ENCODE data around the gene RMC1. TPM values are rescaled to one million over a fixed set of nuclear protein-coding genes. Genes with fewer than 3 reads are reported as not detected.
"Not testable (repeated sequence)": the region's sequence is repeated elsewhere in the genome, so short reads cannot be mapped to it uniquely, and the experiment has no call there.

Gene RMC1
- total and polyA plus RNA-seq, 5 experiments from 2014 or later = 24.6 to 48.5 (median 28.3) TPM

DNA sequence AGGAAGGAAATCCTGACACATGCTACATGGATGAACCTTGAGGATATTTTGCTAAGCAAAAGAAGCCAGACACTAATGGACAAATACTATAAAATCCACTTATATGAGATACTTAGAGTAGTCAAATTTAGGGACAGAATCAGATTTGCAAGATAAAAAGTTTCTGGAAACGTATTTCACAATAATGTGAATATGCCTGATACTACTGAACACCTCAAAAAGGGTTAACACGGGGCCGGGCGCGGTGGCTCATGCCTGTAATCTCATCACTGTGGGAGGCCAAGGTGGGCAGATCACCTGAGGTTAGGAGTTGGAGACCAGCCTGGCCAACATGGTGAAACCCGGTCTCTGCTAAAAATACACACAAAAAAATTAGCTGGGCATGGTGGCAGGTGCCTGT is 1.7 kb upstream of the RMC1 start:
- no peaks in the 10 kb centered on the region for H3K27me3 Mint-ChIP-seq
- H3K9me3 Mint-ChIP-seq = no peaks in the 10 kb centered on the region
- POLR2A ChIA-PET = interaction anchor here (0.7 to 1.3 kb wide), 2 partner anchors 47 to 84 kb away, joined by 3 to 6 read pairs; no protein-coding TSS in a partner anchor
- DNase-seq (no peak), ATAC-seq (no peak)
- H3K4me1 Mint-ChIP-seq = peaks cover 18 to 75% (median 38%) of the 10 kb centered on the region in 4 donors
- peak overlapping the region in 5 of 10 donors; percentile 30 to 97 (median 41) for H3K4me3 Mint-ChIP-seq
- H3K27ac Mint-ChIP-seq = peak overlapping the region in 5 of 10 donors; percentile 35 to 95 (median 52)
- H3K36me3 Mint-ChIP-seq = peaks cover 0 to 11% (median 0%) of the 10 kb centered on the region in 3 donors

DNA sequence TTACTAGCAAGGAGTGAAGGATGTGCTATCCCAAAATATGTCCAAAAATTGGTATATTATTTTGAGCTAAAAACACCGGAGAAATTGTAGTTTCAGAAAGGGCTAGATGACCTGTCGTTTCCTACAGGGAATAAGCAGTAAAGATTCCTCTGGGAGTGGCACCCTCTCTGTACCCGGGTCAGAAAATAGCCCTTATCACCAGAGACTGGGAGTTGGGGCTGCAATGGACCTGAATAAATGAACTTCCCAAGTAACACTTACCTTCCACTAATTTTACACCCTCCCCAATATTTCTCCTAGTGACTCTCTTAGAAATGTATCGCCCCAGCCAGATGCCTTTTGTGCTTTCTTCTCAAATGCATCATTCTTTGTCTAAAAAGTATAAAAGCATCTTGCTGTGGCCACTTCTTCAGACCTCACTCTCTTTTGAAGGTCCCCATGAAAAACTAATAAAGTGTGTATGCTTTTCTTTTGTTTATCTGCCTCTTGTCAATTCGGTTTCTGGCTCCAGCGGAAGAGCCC is 734 bp upstream of the RMC1 start:
- Mint-ChIP-seq H3K27ac (peak overlapping the region; percentile 90 to 96 (median 93)), H3K36me3 (peaks cover 0 to 19% (median 0%) of the 10 kb centered on the region in 3 donors), H3K4me3 (peak overlapping the region; percentile 80 to 97 (median 90)), H3K4me1 (peaks cover 23 to 77% (median 46%) of the 10 kb centered on the region in 4 donors), H3K9me3 (no peaks in the 10 kb centered on the region), H3K27me3 (no peaks in the 10 kb centered on the region)
- POLR2A ChIA-PET = interaction anchor here (0.7 to 1.8 kb wide), 7 partner anchors 13 to 83 kb away, joined by 3 to 9 read pairs (median 6); partner anchors contain the start of genes NPC1 and RIOK3
- ATAC-seq = no peak
- no peak for DNase-seq

DNA sequence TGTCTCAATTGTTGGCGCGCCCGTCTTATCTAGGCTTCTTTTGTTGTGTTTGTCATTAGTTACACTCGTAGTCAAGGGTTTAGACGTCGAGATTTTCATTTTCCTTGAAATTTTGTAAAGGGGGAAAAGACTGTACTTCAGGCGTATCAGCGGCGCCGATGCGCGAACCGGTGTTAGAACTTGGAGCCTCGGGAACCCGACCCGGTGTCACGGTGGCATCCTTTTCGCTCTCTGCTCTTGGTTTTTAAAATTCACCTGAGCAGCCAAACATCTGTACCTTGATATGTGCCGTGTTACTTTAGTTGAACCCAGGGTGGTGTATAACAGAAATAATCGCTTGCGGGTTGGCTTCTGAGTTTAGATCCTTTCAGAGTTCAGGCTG is 643 bp downstream of the RMC1 start:
- DNase-seq (peak in 3 of 10 donors; percentile 9 to 29 (median 26)), ATAC-seq (no peak)
- Mint-ChIP-seq H3K9me3 (no peaks in the 10 kb centered on the region), H3K27ac (peak overlapping the region; percentile 91 to 95 (median 94)), H3K36me3 (peaks cover 0 to 33% (median 10%) of the 10 kb centered on the region in 3 donors), H3K4me3 (peak overlapping the region; percentile 91 to 97 (median 95)), H3K4me1 (peaks cover 27 to 73% (median 54%) of the 10 kb centered on the region in 4 donors), H3K27me3 (no peaks in the 10 kb centered on the region)
- POLR2A ChIA-PET = interaction anchor here (0.6 to 1.8 kb wide), 4 partner anchors 11 to 82 kb away, joined by 3 to 7 read pairs (median 4); partner anchors contain the start of gene NPC1

DNA sequence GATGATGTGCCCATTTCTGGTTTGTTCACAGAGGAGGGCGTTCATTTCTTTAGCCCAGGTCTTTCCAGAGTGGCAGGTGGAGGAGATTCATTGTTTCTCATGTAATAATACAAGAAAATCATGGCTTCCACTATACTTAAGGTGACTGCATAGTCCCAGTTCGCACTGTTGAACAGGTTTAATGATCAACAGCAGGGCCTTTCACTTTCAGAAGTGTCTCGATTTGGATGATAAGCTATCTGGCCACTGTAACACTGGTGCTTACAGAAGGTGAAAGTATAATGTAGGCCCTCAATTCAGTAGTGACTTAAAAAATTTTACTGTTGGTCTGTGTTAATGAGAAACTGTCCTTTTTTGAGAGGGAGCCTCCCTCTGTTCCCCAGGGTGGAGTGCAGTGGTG is 1.4 kb downstream of the RMC1 start:
- Mint-ChIP-seq H3K9me3 (no peaks in the 10 kb centered on the region), H3K27me3 (no peaks in the 10 kb centered on the region), H3K27ac (peak overlapping the region in 9 of 10 donors; percentile 75 to 95 (median 94)), H3K4me3 (peak overlapping the region; percentile 91 to 97 (median 95)), H3K4me1 (peaks cover 24 to 66% (median 52%) of the 10 kb centered on the region in 4 donors), H3K36me3 (peaks cover 0 to 36% (median 10%) of the 10 kb centered on the region in 3 donors)
- POLR2A ChIA-PET = no interaction called here
- no peak for ATAC-seq
- no peak for DNase-seq

DNA sequence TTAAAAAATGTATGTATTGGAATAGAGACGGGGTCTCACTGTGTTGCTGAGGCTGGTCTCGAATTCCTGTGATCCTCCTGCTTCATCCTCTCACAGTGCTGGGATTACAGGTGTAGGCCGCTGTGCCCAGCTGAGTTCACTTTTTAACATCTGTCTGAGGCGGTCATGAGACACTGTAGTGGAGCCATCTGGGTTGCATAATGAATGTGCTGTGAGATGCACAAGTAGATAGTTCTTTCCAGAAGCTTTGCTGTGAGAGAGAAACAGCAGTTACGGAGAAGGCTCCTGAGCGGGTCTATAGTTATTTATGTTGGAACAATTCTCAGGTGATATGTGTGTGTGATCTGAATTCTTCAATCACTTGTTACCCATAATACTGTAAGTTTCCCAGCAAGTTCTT is 3.1 kb downstream of the RMC1 start:
- POLR2A ChIA-PET = no interaction called here
- Mint-ChIP-seq H3K27ac (no peak overlapping the region), H3K36me3 (peaks cover 0 to 53% (median 20%) of the 10 kb centered on the region in 3 donors), H3K4me1 (peaks cover 24 to 63% (median 52%) of the 10 kb centered on the region in 4 donors), H3K9me3 (no peaks in the 10 kb centered on the region), H3K4me3 (peak overlapping the region in 4 of 10 donors; percentile 7 to 52 (median 30)), H3K27me3 (no peaks in the 10 kb centered on the region)
- DNase-seq (no peak), ATAC-seq (no peak)

DNA sequence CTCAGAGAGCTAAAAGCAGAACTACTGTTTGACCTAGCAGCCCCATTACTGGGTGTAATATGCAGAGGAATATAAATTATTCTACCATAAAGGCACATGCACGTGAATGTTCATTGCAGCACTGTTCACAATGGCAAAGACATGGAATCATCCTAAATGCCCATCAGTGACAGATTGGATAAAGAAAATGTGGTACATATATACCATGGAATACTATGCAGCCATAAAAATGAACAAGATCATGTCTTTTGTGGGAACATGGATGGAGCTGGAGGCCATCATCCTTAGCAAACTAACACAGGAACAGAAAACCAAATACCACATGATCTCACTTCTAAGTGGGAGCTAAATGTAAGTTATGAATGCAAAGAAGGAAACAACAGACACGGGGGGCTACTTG is 7.6 kb downstream of the RMC1 start:
- peaks cover 16 to 50% (median 34%) of the 10 kb centered on the region in 4 donors for H3K4me1 Mint-ChIP-seq
- POLR2A ChIA-PET, H3K27me3 Mint-ChIP-seq, DNase-seq, H3K4me3 Mint-ChIP-seq, H3K9me3 Mint-ChIP-seq, ATAC-seq: not testable (repeated sequence)
- H3K27ac Mint-ChIP-seq = peak overlapping the region in 2 of 10 donors; percentile 25 to 32
- peaks cover 0 to 78% (median 24%) of the 10 kb centered on the region in 3 donors for H3K36me3 Mint-ChIP-seq

DNA sequence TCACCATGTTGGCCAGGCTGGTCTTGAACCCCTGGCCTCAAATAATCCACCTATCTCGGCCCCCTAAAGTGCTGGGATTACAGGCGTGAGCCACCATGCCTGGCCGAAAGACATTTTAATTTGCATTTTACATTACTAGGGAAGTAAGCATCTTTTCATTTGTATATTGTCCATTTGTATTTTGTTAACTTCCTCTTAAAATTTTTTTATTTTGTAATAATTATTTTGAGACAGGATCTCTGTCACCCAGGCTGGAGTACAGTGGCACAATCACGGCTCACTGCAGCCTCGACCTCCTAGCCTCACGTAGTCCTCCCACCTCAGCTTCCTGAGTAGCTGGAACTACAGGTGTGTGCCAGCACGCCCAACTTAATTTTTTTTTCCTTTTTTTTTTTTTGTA is 8.9 kb downstream of the RMC1 start:
- POLR2A ChIA-PET, ATAC-seq: not testable (repeated sequence)

DNA sequence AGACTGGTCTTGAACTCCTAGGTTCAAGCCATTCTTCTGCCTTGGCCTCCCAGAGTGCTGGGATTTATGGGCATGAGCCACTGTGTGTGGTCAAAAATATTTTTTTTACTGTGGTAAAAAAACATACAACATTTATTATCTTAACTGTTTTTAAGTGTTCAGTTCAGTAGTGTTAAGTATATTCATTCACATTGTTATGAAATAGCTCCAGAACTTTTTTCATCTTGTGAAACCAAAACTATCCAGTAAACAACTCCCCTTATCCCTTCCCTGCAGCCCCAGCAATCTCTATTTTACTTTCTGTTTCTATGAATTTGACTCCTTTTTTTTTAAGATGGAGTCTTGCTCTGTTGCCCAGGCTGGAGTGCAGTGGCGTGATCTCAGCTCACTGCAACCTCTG is 9.3 kb downstream of the RMC1 start:
- H3K4me1 Mint-ChIP-seq = peaks cover 13 to 40% (median 26%) of the 10 kb centered on the region in 4 donors
- H3K36me3 Mint-ChIP-seq = peaks cover 0 to 81% (median 23%) of the 10 kb centered on the region in 3 donors
- H3K27me3 Mint-ChIP-seq = no peaks in the 10 kb centered on the region
- DNase-seq (no peak), ATAC-seq (no peak)
- H3K9me3 Mint-ChIP-seq = no peaks in the 10 kb centered on the region
- POLR2A ChIA-PET = no interaction called here
- no peak overlapping the region for H3K4me3 Mint-ChIP-seq
- H3K27ac Mint-ChIP-seq = peak overlapping the region in 9 of 10 donors; percentile 10 to 80 (median 58)

More for the DNA sequence above, 8.9 kb downstream of the RMC1 start:
- not testable (repeated sequence) for H3K9me3 Mint-ChIP-seq, H3K27me3 Mint-ChIP-seq, H3K4me3 Mint-ChIP-seq, DNase-seq
- H3K27ac Mint-ChIP-seq = peak overlapping the region in 5 of 10 donors; percentile 41 to 69 (median 59)
- peaks cover 0 to 81% (median 24%) of the 10 kb centered on the region in 3 donors for H3K36me3 Mint-ChIP-seq
- peaks cover 15 to 45% (median 29%) of the 10 kb centered on the region in 4 donors for H3K4me1 Mint-ChIP-seq

DNA sequence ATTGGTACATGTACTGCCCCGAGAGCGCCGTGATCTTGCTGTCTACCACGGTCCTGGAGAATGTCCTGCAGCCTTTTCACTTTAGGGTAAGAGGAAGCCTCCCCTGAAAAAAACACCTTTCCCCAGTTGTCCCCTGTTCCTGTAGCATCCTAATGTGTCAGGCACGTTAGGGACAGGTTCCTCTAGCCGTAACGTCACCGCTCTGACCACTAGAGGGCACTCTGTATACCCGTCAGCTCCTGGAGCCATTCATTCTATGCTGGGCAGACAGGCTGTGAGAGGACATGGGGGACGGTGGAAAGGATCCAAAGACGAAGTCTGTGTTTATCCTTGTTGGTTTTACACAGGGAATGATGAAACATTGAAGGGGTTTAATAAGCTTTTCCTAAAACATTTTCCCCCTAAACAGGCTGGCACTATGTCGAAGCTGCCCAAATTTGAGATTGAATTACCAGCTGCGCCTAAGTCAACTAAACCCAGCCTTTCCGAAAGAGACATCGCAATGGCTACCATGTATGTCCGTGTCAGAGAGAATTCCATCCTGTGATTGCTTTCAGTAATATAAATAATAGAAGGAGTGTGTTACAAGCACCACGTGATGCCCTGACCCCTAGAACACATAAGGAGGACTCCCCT is 12.7 kb downstream of the RMC1 start:
- H3K27me3 Mint-ChIP-seq = no peaks in the 10 kb centered on the region
- H3K27ac Mint-ChIP-seq = peak overlapping the region in 7 of 10 donors; percentile 2 to 84 (median 28)
- no peaks in the 10 kb centered on the region for H3K9me3 Mint-ChIP-seq
- ATAC-seq (peak; percentile 99), DNase-seq (peak; percentile 51 to 83 (median 68))
- peaks cover 0 to 82% (median 19%) of the 10 kb centered on the region in 3 donors for H3K36me3 Mint-ChIP-seq
- peaks cover 9 to 29% (median 15%) of the 10 kb centered on the region in 4 donors for H3K4me1 Mint-ChIP-seq
- H3K4me3 Mint-ChIP-seq = no peak overlapping the region
- POLR2A ChIA-PET = interaction anchor here (1.0 to 1.5 kb wide), 3 partner anchors 13 to 71 kb away, joined by 4 to 8 read pairs (median 4); partner anchors contain the start of genes NPC1 and RMC1

DNA sequence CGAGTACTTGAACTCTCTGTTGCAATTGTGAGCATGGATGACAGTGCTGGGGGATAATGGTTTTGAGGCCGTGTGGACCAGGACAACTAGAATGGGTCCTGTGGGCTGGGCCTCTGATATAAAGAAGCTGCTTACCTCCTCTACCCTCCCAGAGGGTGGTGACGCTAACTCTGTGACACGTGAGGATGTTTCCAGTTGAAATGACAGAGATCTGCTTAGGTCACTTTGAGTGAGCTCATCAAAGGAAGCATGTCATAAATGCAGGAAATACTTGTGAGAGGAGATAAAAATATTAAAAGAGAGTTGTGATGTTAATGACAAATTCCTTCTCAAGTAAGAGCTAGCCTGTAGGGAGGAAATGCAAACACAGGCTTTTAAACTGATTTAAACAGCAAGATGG is 16.4 kb downstream of the RMC1 start:
- Mint-ChIP-seq H3K36me3 (peaks cover 0 to 86% (median 36%) of the 10 kb centered on the region in 3 donors), H3K27me3 (no peaks in the 10 kb centered on the region), H3K9me3 (no peaks in the 10 kb centered on the region)

DNA sequence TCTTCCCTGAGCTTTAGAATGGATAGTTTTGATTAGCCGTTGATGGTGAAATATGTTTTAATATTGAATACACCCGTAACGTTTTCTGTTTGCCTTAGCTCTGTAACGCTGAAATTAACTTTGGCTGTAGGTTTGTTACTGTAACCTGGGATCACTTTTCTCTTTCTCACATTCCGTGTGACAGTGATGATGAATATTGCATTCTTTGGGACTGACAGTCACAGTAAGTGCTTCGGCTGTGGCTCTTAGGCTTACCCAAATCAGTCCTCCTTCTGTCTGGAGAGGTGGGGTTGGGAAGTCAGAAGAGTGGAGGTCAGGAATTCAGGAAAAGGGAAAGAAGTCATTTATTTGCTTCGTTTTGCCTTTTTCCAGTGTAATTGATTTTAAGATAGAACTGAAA is 18.0 kb downstream of the RMC1 start:
- Mint-ChIP-seq H3K4me1 (peaks cover 0 to 5% (median under 1%) of the 10 kb centered on the region in 4 donors), H3K27ac (peak overlapping the region in 2 of 10 donors; percentile 16 to 24)

More for the DNA sequence above, 16.4 kb downstream of the RMC1 start:
- peaks cover 5 to 11% (median 6%) of the 10 kb centered on the region in 4 donors for H3K4me1 Mint-ChIP-seq
- DNase-seq = no peak
- peak overlapping the region in 2 of 10 donors; percentile 31 to 44 for H3K27ac Mint-ChIP-seq
- H3K4me3 Mint-ChIP-seq = no peak overlapping the region
- ATAC-seq = no peak
- POLR2A ChIA-PET = no interaction called here

DNA sequence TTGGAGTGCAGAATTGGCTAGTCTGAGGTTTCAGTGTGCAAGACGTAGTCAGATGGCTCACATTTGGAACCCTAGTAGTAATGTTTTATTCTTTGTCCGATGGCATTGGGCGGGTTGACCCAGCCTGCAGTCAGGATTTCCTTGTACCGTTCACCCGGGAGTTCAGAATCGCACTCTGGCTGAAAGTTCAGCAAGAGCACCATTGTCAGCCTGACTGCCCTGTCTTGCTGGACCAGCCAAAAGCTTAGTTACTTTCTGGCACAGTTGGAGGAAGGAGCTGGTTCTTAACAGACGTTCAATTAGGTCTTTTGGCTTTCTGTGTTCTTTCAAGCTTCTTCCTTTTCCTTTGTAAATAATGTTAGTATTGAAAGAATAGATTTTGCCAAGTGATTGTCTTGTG is 18.6 kb downstream of the RMC1 start:
- peaks cover 0 to 93% (median 36%) of the 10 kb centered on the region in 3 donors for H3K36me3 Mint-ChIP-seq
- no peak overlapping the region for H3K4me3 Mint-ChIP-seq
- DNase-seq (no peak), ATAC-seq (no peak)
- no peaks in the 10 kb centered on the region for H3K27me3 Mint-ChIP-seq
- POLR2A ChIA-PET = no interaction called here
- H3K4me1 Mint-ChIP-seq = peaks cover 0 to 5% (median 0%) of the 10 kb centered on the region in 4 donors
- peak overlapping the region in 3 of 10 donors; percentile 16 to 65 (median 24) for H3K27ac Mint-ChIP-seq
- no peaks in the 10 kb centered on the region for H3K9me3 Mint-ChIP-seq

More for the DNA sequence above, 18.0 kb downstream of the RMC1 start:
- H3K27me3 Mint-ChIP-seq = no peaks in the 10 kb centered on the region
- peaks cover 0 to 92% (median 36%) of the 10 kb centered on the region in 3 donors for H3K36me3 Mint-ChIP-seq
- POLR2A ChIA-PET = no interaction called here
- DNase-seq (no peak), ATAC-seq (no peak)
- no peak overlapping the region for H3K4me3 Mint-ChIP-seq
- no peaks in the 10 kb centered on the region for H3K9me3 Mint-ChIP-seq
